SH-SY5Y (cell line): ENCODE data around the gene HMCN2.

ENCODE experiments used
- GATA2 ChIP-seq: IDR thresholded peaks from 2 replicates; pipeline ENCODE4 v1.6.1; 2011; ENCODE audit warnings: mild to moderate bottlenecking, low read depth, low read length
- GATA3 ChIP-seq: IDR thresholded peaks from 2 replicates; pipeline ENCODE4 v1.6.1; 2011; ENCODE audit warnings: low read depth, mild to moderate bottlenecking, low read length, moderate library complexity

DNA sequence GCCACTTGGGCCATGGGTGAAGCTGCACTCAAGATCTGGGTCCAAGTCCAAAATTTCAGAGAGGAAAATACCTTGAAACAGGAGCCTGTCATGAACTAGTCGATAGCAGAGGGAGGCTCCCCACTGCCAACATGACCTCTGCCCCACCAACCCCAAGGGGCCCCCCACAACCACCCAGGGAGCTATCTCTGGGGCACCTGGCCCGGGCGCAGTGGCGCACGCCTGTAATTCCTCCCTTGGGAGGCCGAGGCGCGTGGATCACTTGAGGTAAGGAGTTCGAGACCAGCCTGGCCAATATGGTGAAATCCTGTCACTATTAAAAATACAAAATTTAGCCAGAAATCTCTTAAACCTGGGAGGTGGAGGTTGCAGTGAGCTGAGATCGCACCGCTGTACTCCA is 20.1 kb upstream of the HMCN2 start:
- TF ChIP-seq GATA2 (no peak), GATA3 (no peak)
